HepG2 (cell line): ENCODE data around the gene NPB. TPM values are rescaled to one million over a fixed set of nuclear protein-coding genes. Genes with fewer than 3 reads are reported as not detected.
A peak's percentile ranks its signal among the peaks of the same experiment; 100 is the strongest.

ENCODE experiments used
- ATAC-seq: fragments of 200-7000 bp; cut with Tn5 transposase; 3 replicates; pipeline ENCODE4 v1.9.1; 2020; ENCODE audit warnings: mild to moderate bottlenecking, moderate library complexity
- BruUV-seq: library from RNA; stranded (reverse); fragments of 400-500 nt; replicated peaks from 2 replicates; lab custom pipeline; 2021; lab: Mats Ljungman, UMichigan
- CTCF ChIA-PET: fragments of 300-600 bp; formaldehyde crosslinking; extraction: SDS; loops from one replicate; lab custom pipeline; 2021; ENCODE audit warnings: low total read pairs, inconsistent platforms, low intra/inter-chr PET ratio; lab: Yijun Ruan, JAX
- POLR2A ChIA-PET: fragments of 350-600 bp; sonication (Branson Sonifier 250); formaldehyde crosslinking; loops from one replicate; lab custom pipeline; 2020; ENCODE audit warnings: antibody characterized with exemption, inconsistent platforms; lab: Yijun Ruan, JAX
- DNase-seq: peaks from one replicate; pipeline ENCODE4 v3.0.0-alpha.2; 2015; ENCODE audit warnings: low spot score
- FAIRE-seq: peaks from 3 replicates; lab custom pipeline; 2011; peaks lifted over from hg19 to GRCh38; lab: Jason Lieb, UNC
- H2AFZ ChIP-seq: one replicate; pipeline ENCODE4 v1.6.1; 2011; ENCODE audit warnings: low read length, inconsistent platforms
- H3K27ac ChIP-seq: fragments of 300-600 bp; 3 replicates; pipeline ENCODE4 v1.8.0; 2011; ENCODE audit warnings: mixed run types, mild to moderate bottlenecking, mixed read lengths, low read length, inconsistent platforms; ENCODE audit not compliant: insufficient read depth; ENCODE audit errors: extremely low read length
- H3K27me3 ChIP-seq, 2 experiments: fragments of 200-600 bp in 1 of 2; 2 replicates in 1 of 2; 3 replicates in 1 of 2; pipeline versions ENCODE4 v1.6.0 to v1.8.0; 2011; ENCODE audit warnings: low read length in 2 of 2, mild to moderate bottlenecking in 2 of 2, moderate library complexity in 2 of 2, inconsistent platforms in 1 of 2; ENCODE audit not compliant: insufficient read depth in 2 of 2, control insufficient read depth in 1 of 2
- H3K36me3 ChIP-seq, 2 experiments: fragments of 200-600 bp in 1 of 2; replicated peaks in 1 of 2; 2 replicates in 1 of 2; 3 replicates in 1 of 2; pipeline versions ENCODE4 v1.5.1 to v1.8.0; 2011; ENCODE audit warnings: low read length in 2 of 2, inconsistent platforms in 1 of 2; ENCODE audit not compliant: insufficient read depth in 2 of 2, control insufficient read depth in 1 of 2
- H3K4me1 ChIP-seq: 2 replicates; pipeline ENCODE4 v1.5.1; 2012; ENCODE audit warnings: low read length, inconsistent platforms; ENCODE audit not compliant: insufficient read depth
- H3K4me2 ChIP-seq: 2 replicates; pipeline ENCODE4 v1.6.0; 2011; ENCODE audit warnings: low read depth, low read length, inconsistent platforms
- H3K4me3 ChIP-seq, 3 experiments: fragments of 200-600 bp in 1 of 3; sonication (generic), shearing (Covaris generic) in 1 of 3; replicated peaks in 1 of 3; 2 replicates each; pipeline ENCODE4 v1.5.1; 2011 to 2016; ENCODE audit warnings: low read length in 3 of 3, inconsistent platforms in 2 of 3, low read depth in 2 of 3, mild to moderate bottlenecking in 2 of 3, control low read depth in 1 of 3, mixed read lengths in 1 of 3; ENCODE audit not compliant: insufficient read depth in 1 of 3
- H3K79me2 ChIP-seq: one replicate; pipeline ENCODE4 v1.6.1; 2011; ENCODE audit warnings: low read length, inconsistent platforms; ENCODE audit not compliant: insufficient read depth
- H3K9ac ChIP-seq: 2 replicates; pipeline ENCODE4 v1.6.0; 2011; ENCODE audit warnings: mild to moderate bottlenecking, low read depth, low read length, inconsistent platforms; ENCODE audit not compliant: insufficient read depth
- H3K9me3 ChIP-seq: 2 replicates; pipeline ENCODE4 v1.5.1; 2012; ENCODE audit warnings: mild to moderate bottlenecking, low read length
- H4K20me1 ChIP-seq: 2 replicates; pipeline ENCODE4 v1.6.0; 2011; ENCODE audit warnings: inconsistent platforms, mild to moderate bottlenecking, low read length, moderate library complexity; ENCODE audit not compliant: insufficient read depth
- HNRNPL ChIP-seq: fragments of 200-400 bp; formaldehyde crosslinking; IDR thresholded peaks from 2 replicates; pipeline ENCODE4 v1.6.1; 2017; ENCODE audit warnings: mild to moderate bottlenecking, low read depth, low read length
- NR2C2 ChIP-seq: sonication (generic); formaldehyde crosslinking; IDR thresholded peaks from 2 replicates; pipeline ENCODE4 v1.4.0; 2020; ENCODE audit warnings: missing genetic modification reagents, mild to moderate bottlenecking, moderate library complexity, borderline replicate concordance
- POLR2G ChIP-seq: fragments of 200-400 bp; formaldehyde crosslinking; IDR thresholded peaks from 2 replicates; pipeline ENCODE4 v1.6.1; 2018; ENCODE audit warnings: mild to moderate bottlenecking, low read depth, low read length, moderate library complexity
- RAD21 ChIP-seq: fragments of 450-650 bp; formaldehyde crosslinking; IDR thresholded peaks from 2 replicates; pipeline ENCODE4 v1.5.0; 2020; ENCODE audit warnings: mild to moderate bottlenecking
- SALL1 ChIP-seq: sonication (generic); formaldehyde crosslinking; IDR thresholded peaks from 2 replicates; pipeline ENCODE4 v1.8.0; 2022; ENCODE audit warnings: mild to moderate bottlenecking, missing genetic modification reagents
- ZNF773 ChIP-seq: sonication (generic); formaldehyde crosslinking; IDR thresholded peaks from 2 replicates; pipeline ENCODE4 v1.4.0; 2020; ENCODE audit warnings: missing genetic modification reagents, borderline replicate concordance
- ZNF83 ChIP-seq: sonication (generic); formaldehyde crosslinking; IDR thresholded peaks from 2 replicates; pipeline ENCODE4 v1.4.0; 2020; ENCODE audit warnings: missing genetic modification reagents, mild to moderate bottlenecking, borderline replicate concordance
- WGBS: methylation state at CpG from one replicate; pipeline ENCODE4 v1.1.6; 2017; ENCODE audit warnings: low lambda C conversion rate; 5-methylcytosine and 5-hydroxymethylcytosine counted together
- in situ Hi-C: cut with HindIII; loops from 2 replicates; pipeline ENCODE4 v1.10.0; 2017; ENCODE audit warnings: low pct_unique_long_range_greater_than_20kb; ENCODE audit not compliant: extremely low pct_ligation_motif_present
- intact Hi-C: fragments of 100-400 bp; cut with micrococcal nuclease; formaldehyde crosslinking; loops from one replicate; pipeline ENCODE4 v1.10.0; 2022; ENCODE audit not compliant: unreplicated experiment
- polyA plus RNA-seq, 8 experiments: library from polyadenylated mRNA; depleted of rRNA in 3 of 8; stranded (reverse) in 7 of 8; unstranded in 1 of 8; fragments of >200 nt; fragmentation: Illumina TruSeq in 4 of 8; extraction: Trizol in 4 of 8; gene quantifications; 2 replicates each; pipeline versions ENCODE4 v1.2.1 to v1.2.3, GENCODE V29; 2011 to 2016; ENCODE audit warnings: low read depth in 4 of 8, missing spikeins in 1 of 8, mixed read lengths in 1 of 8; ENCODE audit not compliant: insufficient read depth in 1 of 8
- total RNA-seq, 5 experiments: library from RNA; depleted of rRNA; stranded (reverse); fragments of >200 nt; fragmentation: Illumina TruSeq; extraction: Trizol; gene quantifications; 2 replicates each; pipeline ENCODE4 v1.2.3, GENCODE V29; 2016; ENCODE audit warnings: low read depth in 1 of 5
- TF ChIP-seq, protein P1 (sequence below): sonication (generic); formaldehyde crosslinking; IDR thresholded peaks from 2 replicates; pipeline ENCODE4 v1.4.0; 2020; ENCODE audit warnings: missing genetic modification reagents
- TF ChIP-seq, protein P2 (sequence below): sonication (generic); formaldehyde crosslinking; IDR thresholded peaks from 2 replicates; pipeline ENCODE4 v1.4.0; 2020; ENCODE audit warnings: mild to moderate bottlenecking, missing genetic modification reagents

The NPB gene
- total and polyA plus RNA-seq, 2 of the 13 experiments (the other 11 are each of a cell fraction or from before 2014, with no cell fraction given), result 0.11 to 0.93 TPM

DNA sequence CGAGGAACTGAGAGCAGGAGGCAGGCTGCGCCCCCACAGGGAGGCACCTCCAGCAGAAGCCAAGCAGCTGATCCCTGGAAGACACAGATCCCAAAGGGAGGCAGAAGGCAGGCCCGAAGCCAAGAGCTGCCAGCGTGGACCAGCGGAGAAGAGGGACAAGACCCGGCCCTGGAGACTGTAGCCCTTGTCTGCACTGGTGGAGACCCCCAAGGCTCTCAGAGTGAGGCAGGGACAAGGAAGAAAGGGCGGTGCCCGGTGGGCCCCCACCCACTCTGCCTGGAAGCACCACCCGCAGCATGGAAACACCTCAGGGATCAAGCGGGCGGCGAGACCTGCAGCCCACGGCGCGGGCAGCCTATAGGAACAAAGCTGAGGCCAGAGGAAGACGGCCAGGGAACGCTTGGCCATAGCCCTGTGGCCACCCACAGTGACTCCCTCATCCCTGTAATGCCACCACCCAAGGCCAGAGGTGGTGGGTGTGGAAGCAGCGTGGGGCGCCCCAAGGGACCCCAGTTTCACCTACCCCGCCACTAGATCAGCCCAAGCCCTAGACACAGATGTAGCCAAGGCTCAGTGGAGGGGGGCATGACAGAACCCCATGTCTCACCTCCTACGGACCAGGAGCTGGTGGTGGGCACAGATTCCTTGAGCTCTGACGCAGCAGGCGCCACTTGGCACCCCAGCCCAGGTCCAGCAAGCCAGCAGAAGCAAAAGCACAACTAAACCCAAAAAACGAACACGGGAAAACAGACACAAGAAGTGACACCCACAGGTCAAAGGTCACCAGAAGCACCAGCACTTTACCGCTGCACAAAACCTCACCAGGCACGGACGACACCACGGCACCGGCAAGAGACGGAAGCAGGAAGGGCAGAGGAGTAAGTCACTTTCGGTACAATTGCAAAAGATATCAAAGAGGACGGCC is 18.8 kb downstream of the NPB start (continued):
- TF ChIP-seq HNRNPL (no peak), ZNF83 (CRISPR knock-in tag) (no peak), ZNF773 (no peak), POLR2G (peak; percentile 26; the same call in 1 of the 2 replicates), SALL1 (CRISPR knock-in tag) (no peak), NR2C2 (CRISPR knock-in tag) (0 out of 2 replicates have a peak, but pooled peaks have one; percentile 29)

DNA sequence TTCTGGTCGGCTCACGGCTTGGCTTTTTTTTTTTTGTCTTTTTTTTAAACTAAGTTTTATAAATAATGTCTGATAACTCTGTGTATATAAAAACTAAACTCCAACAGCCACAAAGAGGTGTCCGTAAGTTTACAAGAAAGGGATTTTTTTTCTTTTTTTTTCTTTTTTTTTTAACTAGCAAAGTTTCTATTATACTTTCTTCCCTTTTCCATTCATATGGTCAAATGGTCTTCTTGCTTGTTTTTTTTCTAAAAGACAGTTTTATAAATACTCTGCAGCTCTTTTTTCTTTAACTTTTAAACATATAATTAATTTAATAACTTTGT is 19.5 kb downstream of the NPB start:
- Histone ChIP-seq H3K27me3 (no peaks in the 10 kb centered on the region), H3K79me2 (peaks cover 74% of the 10 kb centered on the region), H3K9me3 (no peaks in the 10 kb centered on the region), H3K9ac (no peak overlapping the region), H3K36me3 (peaks cover 21 to 29% of the 10 kb centered on the region in 2 experiments), H3K4me2 (no peak overlapping the region), H4K20me1 (peaks cover 28% of the 10 kb centered on the region), H3K27ac (no peak overlapping the region), H3K4me3 (no peak overlapping the region), H3K4me1 (peaks cover 50% of the 10 kb centered on the region), H2AFZ (no peak overlapping the region)
- intact Hi-C loops (no loop called here), in situ Hi-C loops (no loop called here)
- TSS peak; percentile 9 for BruUV-seq
- ChIA-PET CTCF (no interaction called here), POLR2A (interaction anchor here (1.3 kb wide), 1 partner anchor 101 kb away, joined by 3 read pairs; the partner anchor contains the start of gene CENPX)
- ATAC-seq (no peak), FAIRE-seq (no peak), DNase-seq (no peak)
- TF ChIP-seq RAD21 (CRISPR knock-in tag), result no peak
- TF ChIP-seq, protein P1, sequence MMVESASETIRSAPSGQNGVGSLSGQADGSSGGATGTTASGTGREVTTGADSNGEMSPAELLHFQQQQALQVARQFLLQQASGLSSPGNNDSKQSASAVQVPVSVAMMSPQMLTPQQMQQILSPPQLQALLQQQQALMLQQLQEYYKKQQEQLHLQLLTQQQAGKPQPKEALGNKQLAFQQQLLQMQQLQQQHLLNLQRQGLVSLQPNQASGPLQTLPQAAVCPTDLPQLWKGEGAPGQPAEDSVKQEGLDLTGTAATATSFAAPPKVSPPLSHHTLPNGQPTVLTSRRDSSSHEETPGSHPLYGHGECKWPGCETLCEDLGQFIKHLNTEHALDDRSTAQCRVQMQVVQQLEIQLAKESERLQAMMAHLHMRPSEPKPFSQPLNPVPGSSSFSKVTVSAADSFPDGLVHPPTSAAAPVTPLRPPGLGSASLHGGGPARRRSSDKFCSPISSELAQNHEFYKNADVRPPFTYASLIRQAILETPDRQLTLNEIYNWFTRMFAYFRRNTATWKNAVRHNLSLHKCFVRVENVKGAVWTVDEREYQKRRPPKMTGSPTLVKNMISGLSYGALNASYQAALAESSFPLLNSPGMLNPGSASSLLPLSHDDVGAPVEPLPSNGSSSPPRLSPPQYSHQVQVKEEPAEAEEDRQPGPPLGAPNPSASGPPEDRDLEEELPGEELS (CRISPR knock-in tag), result no peak
- TF ChIP-seq, protein P2, sequence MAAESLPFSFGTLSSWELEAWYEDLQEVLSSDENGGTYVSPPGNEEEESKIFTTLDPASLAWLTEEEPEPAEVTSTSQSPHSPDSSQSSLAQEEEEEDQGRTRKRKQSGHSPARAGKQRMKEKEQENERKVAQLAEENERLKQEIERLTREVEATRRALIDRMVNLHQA (CRISPR knock-in tag), result no peak
- whole genome bisulfite sequencing, result 96% methylated on average over 3 of the region's 3 CpGs
